GM19193 (cell line): ENCODE results near the gene PTPRCAP.
A peak's percentile ranks its signal among the peaks of the same experiment; 100 is the strongest.

Source experiments
- POLR2A ChIP-seq: IDR thresholded peaks from 4 replicates; pipeline ENCODE4 v1.6.1; 2011; ENCODE audit not compliant: insufficient read depth, insufficient read length; ENCODE audit errors: extremely low read depth

The PTPRCAP gene

DNA sequence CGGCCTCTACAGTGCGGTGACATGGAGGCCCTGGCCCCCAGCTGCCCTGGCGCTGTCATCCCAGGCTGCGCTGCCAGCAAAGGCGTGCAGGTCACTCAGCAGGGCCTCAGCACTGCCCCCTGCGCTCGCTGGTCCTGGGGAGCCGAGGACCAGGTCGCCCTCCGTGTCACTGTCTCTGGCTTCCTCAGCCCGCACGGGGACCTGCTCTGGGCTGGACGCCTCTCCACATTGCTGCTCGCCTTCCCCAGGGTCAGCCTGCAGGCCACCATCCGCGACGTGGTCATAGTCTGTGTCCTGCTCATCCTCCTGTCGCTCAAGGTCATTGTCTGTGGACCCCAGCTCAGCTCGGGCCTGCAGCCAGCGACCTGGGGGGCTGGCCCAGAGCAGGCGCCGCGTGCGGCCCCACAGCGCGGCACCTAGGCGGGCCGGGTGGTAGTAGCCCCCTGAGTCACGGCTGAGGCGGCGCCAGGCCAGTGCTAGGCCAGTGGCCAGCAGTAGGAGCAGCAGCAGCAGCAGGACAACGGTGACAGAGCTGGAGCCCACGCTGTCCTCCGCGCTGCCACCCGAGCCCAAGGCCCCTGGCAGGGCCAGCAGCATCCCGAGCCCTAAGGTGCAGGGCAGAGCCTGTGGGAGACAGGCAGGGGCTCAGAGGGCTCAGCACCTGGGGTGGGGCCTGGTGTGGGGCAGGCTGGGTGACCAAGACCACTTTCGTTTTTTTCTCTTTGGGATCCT lies 1.6 kb downstream of the PTPRCAP start:
- TF ChIP-seq POLR2A, result peak; percentile 68

DNA sequence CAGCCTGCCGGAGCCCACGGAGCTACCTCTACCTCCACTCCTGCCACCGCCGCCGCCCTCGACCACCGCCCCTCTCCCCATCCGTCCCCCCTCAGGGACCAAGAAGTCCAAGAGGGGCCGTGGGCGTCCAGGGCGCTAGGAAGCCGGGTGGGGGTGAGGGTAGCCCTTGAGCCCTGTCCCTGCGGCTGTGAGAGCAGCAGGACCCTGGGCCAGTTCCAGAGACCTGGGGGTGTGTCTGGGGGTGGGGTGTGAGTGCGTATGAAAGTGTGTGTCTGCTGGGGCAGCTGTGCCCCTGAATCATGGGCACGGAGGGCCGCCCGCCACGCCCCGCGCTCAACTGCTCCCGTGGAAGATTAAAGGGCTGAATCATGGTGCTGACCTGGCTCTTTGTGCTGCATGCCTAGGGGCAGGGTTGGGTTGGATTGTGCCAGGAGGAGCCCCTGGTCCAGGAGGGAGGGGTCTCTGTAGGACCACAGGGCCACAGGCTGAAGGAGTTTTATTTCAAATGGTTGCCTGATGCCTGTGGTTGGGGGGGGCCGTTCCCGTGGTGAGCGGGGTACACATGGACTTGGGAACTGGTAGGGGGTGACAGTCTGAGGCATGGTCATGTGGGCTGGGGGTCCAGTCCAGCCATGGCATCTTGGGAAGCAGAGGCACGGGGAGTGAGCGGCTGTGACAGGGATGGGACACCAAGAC lies 2.3 kb downstream of the PTPRCAP start:
- no peak for TF ChIP-seq POLR2A

DNA sequence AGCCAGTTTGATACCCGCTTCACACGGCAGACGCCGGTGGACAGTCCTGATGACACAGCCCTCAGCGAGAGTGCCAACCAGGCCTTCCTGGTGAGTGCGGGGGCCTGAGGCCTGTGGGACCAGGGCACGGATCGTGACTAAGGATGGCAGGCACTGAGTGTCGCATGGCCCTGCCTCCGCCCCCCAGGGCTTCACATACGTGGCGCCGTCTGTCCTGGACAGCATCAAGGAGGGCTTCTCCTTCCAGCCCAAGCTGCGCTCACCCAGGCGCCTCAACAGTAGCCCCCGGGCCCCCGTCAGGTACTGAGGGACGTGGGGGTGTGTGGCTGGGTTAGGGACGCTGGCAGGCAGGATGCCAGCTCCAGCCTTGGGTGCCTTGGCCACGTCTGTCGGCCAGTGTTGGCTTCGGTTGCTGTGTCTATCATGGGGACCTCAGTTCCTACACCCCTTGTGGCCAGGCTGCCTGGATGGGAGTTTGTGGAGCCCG lies 3.0 kb downstream of the PTPRCAP start:
- peak; percentile 76 for TF ChIP-seq POLR2A

DNA sequence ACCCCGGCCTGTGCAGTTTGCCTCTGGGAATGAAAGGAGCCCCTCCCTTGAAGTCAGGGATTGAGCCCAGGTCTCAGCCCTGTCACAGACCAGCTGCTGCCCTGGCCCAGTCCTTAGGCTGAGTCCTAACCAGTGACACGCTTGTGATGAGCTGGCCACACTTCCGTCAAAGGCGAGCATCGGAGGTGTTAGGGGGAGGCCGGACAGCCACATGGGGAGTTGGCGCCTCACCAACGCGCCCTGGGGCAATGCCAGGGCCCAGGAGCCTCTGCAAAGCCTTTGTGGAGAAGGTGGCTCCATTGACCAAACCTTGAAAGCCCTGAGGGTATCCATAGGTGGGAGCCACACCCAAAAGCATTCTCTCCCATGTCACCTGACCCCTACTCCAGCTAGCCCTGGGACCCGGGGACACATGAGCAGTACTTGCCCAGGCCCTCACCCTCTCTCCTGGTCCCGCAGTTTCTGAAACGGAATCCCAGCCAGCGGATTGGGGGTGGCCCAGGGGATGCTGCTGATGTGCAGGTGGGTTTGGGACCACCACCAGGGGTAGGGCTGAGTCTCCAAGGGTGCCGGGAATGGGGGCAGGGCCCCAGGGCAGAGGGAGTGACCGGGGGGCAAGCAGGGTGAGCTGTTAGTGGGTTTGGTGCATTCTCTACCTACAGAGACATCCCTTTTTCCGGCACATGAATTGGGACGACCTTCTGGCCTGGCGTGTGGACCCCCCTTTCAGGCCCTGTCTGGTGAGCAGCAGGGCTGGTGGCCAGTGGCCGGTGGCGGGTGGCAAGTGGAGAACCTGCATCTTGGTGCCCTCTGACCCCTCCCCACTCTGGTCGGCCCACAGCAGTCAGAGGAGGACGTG lies 3.7 kb downstream of the PTPRCAP start:
- TF ChIP-seq POLR2A, result no peak

DNA sequence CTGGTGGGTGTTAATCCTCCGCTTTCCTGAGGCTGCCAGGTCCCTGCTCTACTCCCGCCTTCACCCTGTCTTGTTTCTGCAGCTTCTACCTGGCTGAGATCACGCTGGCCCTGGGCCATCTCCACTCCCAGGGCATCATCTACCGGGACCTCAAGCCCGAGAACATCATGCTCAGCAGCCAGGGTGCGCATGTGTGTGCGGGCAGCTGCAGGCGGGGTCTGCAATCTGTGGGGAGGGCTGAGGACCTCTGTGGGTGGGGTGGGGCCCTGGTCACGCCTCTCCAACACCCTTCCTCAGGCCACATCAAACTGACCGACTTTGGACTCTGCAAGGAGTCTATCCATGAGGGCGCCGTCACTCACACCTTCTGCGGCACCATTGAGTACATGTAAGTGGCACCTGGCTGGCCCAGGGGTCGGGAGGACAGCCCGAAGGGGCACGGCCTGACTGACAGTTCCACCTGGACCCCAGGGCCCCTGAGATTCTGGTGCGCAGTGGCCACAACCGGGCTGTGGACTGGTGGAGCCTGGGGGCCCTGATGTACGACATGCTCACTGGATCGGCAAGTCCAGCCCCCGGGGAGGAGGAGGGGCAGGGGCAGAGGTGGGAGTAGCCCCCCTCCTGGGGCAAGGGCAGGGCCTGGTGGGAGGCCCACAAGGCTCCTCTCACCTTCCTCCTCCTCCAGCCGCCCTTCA lies 4.7 kb downstream of the PTPRCAP start:
- peak; percentile 36 for TF ChIP-seq POLR2A

DNA sequence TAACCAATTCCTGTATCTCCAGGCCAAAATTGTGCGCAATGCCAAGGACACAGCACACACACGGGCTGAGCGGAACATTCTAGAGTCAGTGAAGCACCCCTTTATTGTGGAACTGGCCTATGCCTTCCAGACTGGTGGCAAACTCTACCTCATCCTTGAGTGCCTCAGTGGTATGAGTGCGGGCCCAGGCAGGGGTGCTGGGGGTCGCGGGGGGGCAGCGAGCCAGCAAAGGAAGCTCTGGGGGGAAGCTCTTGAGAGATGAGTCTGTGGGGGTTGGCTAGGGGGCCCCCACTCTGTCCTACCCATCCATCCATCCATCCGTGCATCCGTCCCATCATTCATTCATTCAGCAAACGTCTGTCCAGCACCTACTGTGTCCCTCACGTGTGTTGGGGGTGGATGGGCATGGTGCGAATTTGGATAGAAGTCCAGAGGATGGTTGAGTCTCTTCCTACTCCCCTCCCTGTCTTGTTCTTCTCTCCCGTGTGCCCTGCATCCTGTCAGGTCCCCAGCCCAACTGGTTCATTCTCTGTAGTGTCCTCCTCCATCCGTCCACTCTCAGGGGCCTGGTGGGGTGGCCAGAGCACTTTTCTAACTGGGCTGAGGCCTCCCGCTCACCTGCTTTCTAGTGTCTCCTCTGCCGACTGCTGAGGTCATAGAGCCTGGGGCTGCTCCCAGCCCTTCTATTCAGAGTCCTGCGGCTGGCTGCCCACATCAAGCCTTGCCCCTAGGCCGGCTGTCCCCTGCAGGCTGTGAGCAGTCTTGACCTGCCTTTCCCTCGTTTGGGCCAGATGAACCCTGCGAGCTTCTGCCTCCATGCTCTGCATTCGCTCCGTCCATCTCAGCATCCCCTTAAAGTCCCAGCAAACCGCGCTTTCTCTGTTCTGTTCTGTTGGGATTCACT lies 5.9 kb downstream of the PTPRCAP start:
- peak; percentile 5 for TF ChIP-seq POLR2A

DNA sequence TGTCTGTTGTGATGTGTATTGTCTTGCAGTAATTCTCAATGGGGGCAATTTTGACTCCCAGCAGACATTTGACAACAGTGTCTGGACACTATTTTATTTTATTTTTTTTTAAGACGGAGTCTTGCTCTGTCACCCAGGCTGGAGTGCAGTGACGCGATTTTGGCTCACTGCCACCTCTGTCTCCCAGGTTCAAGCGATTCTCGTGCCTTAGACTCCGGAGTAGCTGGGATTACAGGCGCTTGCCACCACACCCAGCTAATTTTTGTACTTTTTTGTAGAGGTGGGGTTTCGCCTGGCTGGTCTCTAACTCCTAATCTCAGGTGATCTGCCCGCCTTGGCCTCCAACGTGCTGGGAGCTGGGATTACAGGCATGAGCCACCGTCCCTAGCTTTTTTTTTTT lies 7.8 kb downstream of the PTPRCAP start:
- TF ChIP-seq POLR2A, result no peak

DNA sequence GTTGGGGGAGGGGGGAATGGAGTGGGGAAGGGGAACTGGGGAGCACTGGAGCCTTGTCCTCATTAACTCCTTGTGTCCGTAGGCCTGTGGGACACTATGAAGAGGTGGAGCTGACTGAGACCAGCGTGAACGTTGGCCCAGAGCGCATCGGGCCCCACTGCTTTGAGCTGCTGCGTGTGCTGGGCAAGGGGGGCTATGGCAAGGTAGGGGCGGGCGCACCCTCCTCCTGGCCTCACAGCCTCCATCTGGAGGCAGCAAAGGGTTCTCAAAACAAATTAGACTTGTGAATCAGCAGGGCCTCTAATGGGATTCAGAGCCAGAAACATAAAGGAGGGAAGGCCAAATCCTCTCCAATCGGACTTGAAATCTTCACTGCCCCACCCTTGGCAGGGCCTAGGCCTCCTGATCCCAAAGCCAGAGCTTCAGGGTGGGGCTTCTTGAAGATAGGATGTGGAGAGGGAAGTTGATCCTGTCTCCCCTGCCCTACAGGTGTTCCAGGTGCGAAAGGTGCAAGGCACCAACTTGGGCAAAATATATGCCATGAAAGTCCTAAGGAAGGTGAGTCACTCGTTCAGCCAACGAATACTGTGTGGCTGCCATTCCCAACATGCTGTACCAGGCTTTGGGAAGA lies 8.3 kb downstream of the PTPRCAP start:
- TF ChIP-seq POLR2A, result no peak

DNA sequence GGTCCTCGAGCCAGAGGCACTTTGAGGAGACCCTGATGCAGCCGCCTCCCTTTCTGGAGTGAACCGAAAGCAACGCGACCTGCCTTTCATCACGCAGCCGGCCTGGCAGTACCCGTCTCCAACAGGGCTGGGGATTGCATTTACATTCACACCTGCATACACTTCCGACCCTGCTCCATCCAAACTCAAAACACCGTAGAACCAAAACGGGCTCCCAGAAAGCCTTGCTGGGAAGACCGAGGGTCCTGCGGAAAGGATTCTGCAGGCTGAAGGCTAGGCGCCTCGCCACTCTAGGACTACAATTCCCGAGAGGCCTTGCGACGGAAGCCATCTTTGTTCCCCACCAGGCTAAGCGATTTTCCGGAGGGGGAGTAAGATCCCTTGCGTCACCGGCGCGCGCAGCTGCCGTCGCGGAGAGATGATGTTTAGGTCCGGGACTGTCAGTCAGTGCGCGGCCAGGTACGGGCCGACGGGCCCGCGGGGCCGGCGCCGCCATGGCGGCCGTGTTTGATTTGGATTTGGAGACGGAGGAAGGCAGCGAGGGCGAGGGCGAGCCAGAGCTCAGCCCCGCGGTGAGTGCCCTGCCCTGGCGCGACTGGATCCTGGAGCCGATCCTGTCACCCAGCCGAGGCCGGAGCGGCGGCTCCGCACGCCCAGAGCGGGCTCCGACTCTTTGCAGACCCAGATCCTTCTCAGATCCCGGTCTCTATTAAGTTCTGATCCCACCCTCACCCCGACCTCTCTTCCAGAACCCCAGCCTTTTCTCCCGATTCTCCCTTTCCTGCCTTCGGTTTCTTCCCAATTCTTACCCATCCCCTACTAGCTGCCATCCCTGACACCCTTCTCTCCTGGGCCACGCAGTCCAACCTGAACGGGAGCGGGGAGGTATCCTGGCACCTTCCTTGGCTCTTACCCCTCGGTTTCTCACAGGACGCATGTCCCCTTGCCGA lies 9.2 kb downstream of the PTPRCAP start, which contains the start of gene RPS6KB2:
Gene RPS6KB2, plus strand, starts transcription at position 443 of the 950 bp plus-strand sequence. Its CDS starts 52 bp downstream, at position 495.
- TF ChIP-seq POLR2A, result peak; percentile 91

DNA sequence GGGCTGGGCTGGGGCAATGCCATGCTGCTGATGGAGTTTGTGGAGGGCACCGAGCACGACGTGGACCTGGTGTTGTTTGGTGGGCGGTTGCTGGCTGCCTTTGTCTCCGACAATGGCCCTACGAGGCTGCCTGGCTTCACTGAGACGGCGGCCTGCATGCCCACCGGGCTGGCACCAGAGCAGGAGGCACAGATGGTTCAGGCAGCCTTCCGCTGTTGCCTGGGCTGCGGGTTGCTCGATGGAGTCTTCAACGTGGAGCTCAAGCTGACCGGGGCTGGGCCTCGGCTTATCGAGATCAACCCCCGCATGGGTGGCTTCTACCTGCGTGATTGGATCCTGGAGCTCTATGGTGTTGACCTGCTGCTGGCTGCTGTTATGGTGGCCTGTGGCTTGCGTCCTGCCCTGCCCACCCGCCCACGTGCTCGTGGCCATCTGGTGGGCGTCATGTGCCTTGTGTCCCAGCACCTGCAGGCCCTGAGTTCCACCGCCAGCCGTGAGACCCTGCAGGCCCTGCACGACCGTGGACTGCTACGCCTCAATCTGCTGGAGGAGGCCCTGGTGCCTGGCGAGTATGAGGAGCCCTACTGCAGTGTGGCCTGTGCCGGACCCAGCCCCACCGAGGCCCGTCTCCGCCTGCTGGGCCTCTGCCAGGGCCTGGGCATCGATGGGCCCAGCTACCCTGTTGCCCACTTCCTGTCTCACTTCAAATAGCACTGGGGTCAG lies 13.4 kb downstream of the PTPRCAP start:
- no peak for TF ChIP-seq POLR2A

DNA sequence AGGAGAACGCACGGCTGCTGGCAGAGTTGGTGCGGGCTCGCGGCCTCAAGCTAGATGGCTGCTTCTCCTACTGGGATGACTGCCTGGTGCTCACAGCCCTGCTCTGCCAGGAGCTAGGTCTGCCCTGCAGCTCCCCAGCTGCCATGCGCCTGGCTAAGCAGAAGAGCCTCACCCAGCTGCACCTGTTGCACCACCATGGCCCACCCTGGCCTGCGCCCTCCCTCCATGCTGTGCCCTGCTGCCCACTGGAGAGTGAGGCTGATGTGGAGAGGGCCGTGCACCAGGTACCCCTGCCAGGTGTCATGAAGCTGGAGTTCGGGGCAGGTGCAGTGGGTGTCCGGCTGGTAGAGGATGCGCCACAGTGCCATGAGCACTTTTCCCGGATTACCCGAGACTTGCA lies 14.0 kb downstream of the PTPRCAP start:
- no peak for TF ChIP-seq POLR2A
